Right lobe of liver (tissue), 4 donors: Measurements from ENCODE around the gene BLTP3A.

ENCODE experiments used
- CTCF ChIP-seq, 4 donors: fragments of 200-600 bp in 3 of 4; fragments of 450-650 bp in 1 of 4; IDR thresholded peaks; one replicate each; pipeline versions ENCODE4 v1.5.1 to v1.8.0; 2016 to 2022; ENCODE audit warnings: antibody characterized with exemption in 4 of 4, mild to moderate bottlenecking in 2 of 4
- POLR2A ChIP-seq: fragments of 450-650 bp; IDR thresholded peaks from one replicate; pipeline ENCODE4 v1.6.1; 2017; ENCODE audit warnings: antibody characterized with exemption, mild to moderate bottlenecking
- donor health status: DM: no; HTN: no; CAD: no.
- donor health status: DM: no; HTN: no; CAD: no.
- donor health status: DM: no; HTN: yes; CAD: no.

GRCh38 chr6:34760108-34760507, 31.8 kb upstream of the BLTP3A start:
- TF ChIP-seq POLR2A (no peak), CTCF (IDR thresholded peaks at IDR 0.05) (no peak)
